GM12801 (cell line): Measurements from ENCODE around the gene PUS1.

Experiments
- CTCF ChIP-seq: IDR thresholded peaks from one replicate; pipeline ENCODE4 v1.5.1; 2011; ENCODE audit warnings: control low read depth; ENCODE audit not compliant: insufficient read length; ENCODE audit errors: extremely low read depth

The PUS1 gene

GRCh38 chr12:131929581-131930456, 743 bp downstream of the PUS1 start:
- no peak for TF ChIP-seq CTCF

- TF ChIP-seq CTCF, result no peak
These were observed 1.4 kb downstream of the PUS1 start for GRCh38 chr12:131930510-131930909.

- TF ChIP-seq CTCF, result no peak
These were observed 4.3 kb downstream of the PUS1 start for GRCh38 chr12:131933387-131933786.

GRCh38 chr12:131934535-131934934, 5.5 kb downstream of the PUS1 start:
- no peak for TF ChIP-seq CTCF

GRCh38 chr12:131938082-131938481, 9.0 kb downstream of the PUS1 start:
- TF ChIP-seq CTCF, result no peak

- no peak for TF ChIP-seq CTCF
These were observed 9.9 kb downstream of the PUS1 start for GRCh38 chr12:131939007-131939406.

GRCh38 chr12:131940141-131940547, 11.1 kb downstream of the PUS1 start:
- no peak for TF ChIP-seq CTCF
